Measurements from ENCODE around the gene CEP152. TPM values are rescaled to one million over a fixed set of nuclear protein-coding genes. Genes with fewer than 3 reads are reported as not detected.
"Not testable (repeated sequence)": the region's sequence is repeated elsewhere in the genome, so short reads cannot be mapped to it uniquely, and the experiment has no call there.

CEP152 gene
- total RNA-seq, 1 donor from 2014 or later: 11.1 TPM

GRCh38 chr15:48811325-48811958 lies 573 bp upstream of the CEP152 start:
- intact Hi-C loops (cut with DNase I): no loop called here
- DNase-seq (ENCODE audit: low spot score): no peak
- no peak for ATAC-seq

GRCh38 chr15:48806151-48806550 lies 4.7 kb downstream of the CEP152 start:
- DNase-seq (ENCODE audit: low spot score) (no peak), ATAC-seq (no peak)
- intact Hi-C loops (cut with DNase I): no loop called here

- DNase-seq (ENCODE audit: low spot score) (no peak), ATAC-seq (no peak)
- intact Hi-C loops (cut with DNase I): no loop called here
These were observed 5.3 kb downstream of the CEP152 start for GRCh38 chr15:48805591-48805990.

- DNase-seq (ENCODE audit: low spot score): no peak
- no peak for ATAC-seq
- intact Hi-C loops (cut with DNase I): no loop called here
These were observed 7.0 kb downstream of the CEP152 start for GRCh38 chr15:48803877-48804276.

GRCh38 chr15:48802867-48803266 lies 8.0 kb downstream of the CEP152 start:
- intact Hi-C loops (cut with DNase I): no loop called here
- ATAC-seq (no peak), DNase-seq (ENCODE audit: low spot score) (no peak)

- intact Hi-C loops (cut with DNase I): no loop called here
- ATAC-seq: no peak
- DNase-seq (ENCODE audit: low spot score): no peak
These were observed 8.6 kb downstream of the CEP152 start for GRCh38 chr15:48802257-48802656.

- peak; percentile 69 for ATAC-seq
- intact Hi-C loops (cut with DNase I): no loop called here
These were observed 9.9 kb downstream of the CEP152 start for GRCh38 chr15:48800811-48801455.

GRCh38 chr15:48800245-48800644 lies 10.6 kb downstream of the CEP152 start:
- intact Hi-C loops (cut with DNase I): no loop called here
- ATAC-seq (no peak), DNase-seq (ENCODE audit: low spot score) (no peak)

More at GRCh38 chr15:48800811-48801455, 9.9 kb downstream of the CEP152 start:
- no peak for DNase-seq (ENCODE audit: low spot score)

- no peak for DNase-seq (ENCODE audit: low spot score)
- ATAC-seq: no peak
- intact Hi-C loops (cut with DNase I): no loop called here
These were observed 12.6 kb downstream of the CEP152 start for GRCh38 chr15:48798319-48798718.

GRCh38 chr15:48796930-48797329 lies 13.9 kb downstream of the CEP152 start:
- no peak for DNase-seq (ENCODE audit: low spot score)
- intact Hi-C loops (cut with DNase I): no loop called here
- ATAC-seq: no peak

- intact Hi-C loops (cut with DNase I): no loop called here
- DNase-seq (ENCODE audit: low spot score): no peak
- ATAC-seq: no peak
These were observed 14.3 kb downstream of the CEP152 start for GRCh38 chr15:48796521-48796920.

GRCh38 chr15:48795901-48796300 lies 15.0 kb downstream of the CEP152 start:
- ATAC-seq (no peak), DNase-seq (ENCODE audit: low spot score) (no peak)
- intact Hi-C loops (cut with DNase I): no loop called here

- ATAC-seq: peak; percentile 78
- DNase-seq (ENCODE audit: low spot score): no peak
- intact Hi-C loops (cut with DNase I): no loop called here
These were observed 16.2 kb downstream of the CEP152 start for GRCh38 chr15:48794697-48795134.

- intact Hi-C loops (cut with DNase I): no loop called here
These were observed 18.5 kb downstream of the CEP152 start for GRCh38 chr15:48792408-48792807.

GRCh38 chr15:48790466-48791115 lies 20.3 kb downstream of the CEP152 start:
- intact Hi-C loops (cut with DNase I); DNase-seq (ENCODE audit: low spot score); ATAC-seq: not testable (repeated sequence)

More at GRCh38 chr15:48792408-48792807, 18.5 kb downstream of the CEP152 start:
- DNase-seq (ENCODE audit: low spot score) (no peak), ATAC-seq (no peak)

- DNase-seq (ENCODE audit: low spot score) (no peak), ATAC-seq (no peak)
- intact Hi-C loops (cut with DNase I): no loop called here
These were observed 25.2 kb downstream of the CEP152 start for GRCh38 chr15:48785712-48786111.

- DNase-seq (ENCODE audit: low spot score) (no peak), ATAC-seq (peak; percentile 63)
- intact Hi-C loops (cut with DNase I): no loop called here
These were observed 25.7 kb downstream of the CEP152 start for GRCh38 chr15:48785195-48785594.

- ATAC-seq (no peak), DNase-seq (ENCODE audit: low spot score) (no peak)
- intact Hi-C loops (cut with DNase I): no loop called here
These were observed 26.1 kb downstream of the CEP152 start for GRCh38 chr15:48784756-48785155.

GRCh38 chr15:48782911-48783310 lies 28.0 kb downstream of the CEP152 start:
- ATAC-seq: no peak
- intact Hi-C loops (cut with DNase I): no loop called here
- no peak for DNase-seq (ENCODE audit: low spot score)

GRCh38 chr15:48781481-48782081 lies 29.3 kb downstream of the CEP152 start:
- ATAC-seq: no peak
- no peak for DNase-seq (ENCODE audit: low spot score)
- intact Hi-C loops (cut with DNase I): no loop called here
